HPDE6-E6E7 (cell line): ENCODE measurements around the gene RRAGD.

Experiments used
- DNase-seq: peaks from one replicate; pipeline ENCODE4 v3.0.0; 2011; ENCODE audit warnings: missing footprints; ENCODE audit errors: extremely low spot score

The RRAGD gene

DNA sequence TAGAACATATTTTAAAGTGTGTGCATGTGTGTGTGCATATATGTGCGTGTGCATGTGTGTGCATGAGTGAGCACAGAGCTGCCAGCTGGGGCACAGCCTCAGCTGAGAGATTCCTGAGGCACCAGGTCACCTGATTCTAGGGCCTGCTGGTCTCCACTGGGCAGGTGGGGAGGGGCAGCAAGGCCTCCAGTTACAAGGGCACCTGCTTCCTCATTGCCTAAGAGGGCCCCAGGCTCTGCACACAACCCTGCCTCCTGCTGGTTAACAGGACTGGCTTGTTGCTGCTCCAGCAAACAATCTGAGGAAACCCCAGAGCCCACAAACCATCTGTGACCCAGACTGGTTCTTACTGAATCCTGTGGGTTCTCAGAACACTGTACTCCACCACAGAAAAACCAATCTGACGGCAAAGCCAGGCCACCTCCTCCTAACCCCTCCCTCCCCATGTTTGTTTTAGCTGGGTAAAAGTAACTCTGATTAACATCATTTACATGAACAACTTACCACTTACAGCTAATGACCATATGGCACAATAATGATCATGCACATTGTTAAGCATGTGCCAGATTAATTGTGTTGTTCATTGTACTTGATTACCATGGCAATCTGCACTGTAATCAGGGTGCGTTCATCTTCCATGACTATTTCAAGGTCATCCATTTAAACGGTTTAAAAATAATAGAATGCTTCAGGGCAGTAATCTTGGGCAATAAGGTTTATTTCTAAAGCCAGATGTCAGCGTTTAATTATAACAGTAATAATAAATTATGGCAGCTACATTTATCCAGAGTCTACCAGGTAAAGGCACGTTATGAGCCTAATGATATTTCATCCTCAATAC lies 36.4 kb downstream of the RRAGD start:
- DNase-seq: peak; percentile 10

GRCh38 chr6:89372506-89372901 lies 39.6 kb downstream of the RRAGD start:
- no peak for DNase-seq

GRCh38 chr6:89371849-89372505 lies 40.1 kb downstream of the RRAGD start:
- DNase-seq: peak; percentile 77

DNA sequence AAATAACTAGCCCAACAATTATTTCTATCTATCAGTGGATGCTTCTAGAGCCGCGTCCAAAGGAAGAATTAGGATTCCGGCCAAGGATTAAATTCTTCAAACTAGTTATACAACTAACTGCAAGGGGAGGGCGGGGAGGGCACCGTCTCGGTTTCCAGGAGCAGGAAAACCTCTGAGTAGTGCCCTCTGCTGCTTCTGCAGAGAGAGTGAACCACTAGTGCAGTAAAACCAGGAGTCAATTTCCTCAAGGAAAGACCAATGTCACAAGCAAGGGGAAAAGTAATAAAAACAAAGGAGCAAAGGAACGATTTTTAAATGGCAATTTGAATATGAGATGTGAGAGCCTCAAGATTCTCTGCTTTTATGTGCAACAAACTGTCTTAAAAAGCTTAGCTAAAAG lies 43.1 kb downstream of the RRAGD start:
- peak; percentile 67 for DNase-seq

DNA sequence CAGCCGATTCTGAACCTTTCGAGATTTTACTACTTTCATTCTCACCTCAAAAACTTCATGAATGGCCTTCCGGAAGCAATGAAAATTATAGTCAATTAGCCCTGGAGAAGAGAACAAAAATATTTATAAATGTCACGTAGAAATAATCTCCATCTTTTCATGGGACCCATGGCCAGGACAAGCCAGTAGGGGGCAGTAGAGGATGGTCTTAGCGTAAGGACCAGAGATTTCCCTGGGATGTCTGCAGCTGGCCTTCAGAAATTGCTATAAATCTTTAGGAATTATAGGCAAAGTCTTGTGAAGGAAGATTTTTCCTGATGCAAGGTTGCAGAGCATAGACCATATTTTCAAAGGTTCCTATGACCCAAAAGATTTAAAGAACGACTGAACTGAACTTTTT lies 44.0 kb downstream of the RRAGD start:
- peak; percentile 17 for DNase-seq

- no peak for DNase-seq
Observed at GRCh38 chr6:89364586-89364985, 47.5 kb downstream of the RRAGD start.

DNA sequence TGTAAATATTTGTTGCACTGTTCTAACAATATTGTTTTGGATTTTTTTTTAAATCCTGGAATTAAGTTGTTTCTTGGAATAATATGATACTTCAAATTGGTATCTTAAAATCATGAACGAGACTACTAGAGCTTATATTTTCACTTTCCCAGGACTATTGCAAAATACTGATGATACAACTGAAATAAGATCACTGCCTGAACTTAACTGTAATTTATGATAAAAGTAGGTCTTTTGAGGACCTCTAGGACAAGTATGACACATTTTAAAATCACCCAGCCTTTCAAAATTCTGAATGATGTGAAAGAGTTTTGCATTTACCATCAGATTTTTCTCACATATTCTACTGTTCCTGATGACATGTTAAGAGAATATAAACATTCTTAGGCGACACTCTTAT lies 50.9 kb downstream of the RRAGD start:
- DNase-seq: no peak

DNA sequence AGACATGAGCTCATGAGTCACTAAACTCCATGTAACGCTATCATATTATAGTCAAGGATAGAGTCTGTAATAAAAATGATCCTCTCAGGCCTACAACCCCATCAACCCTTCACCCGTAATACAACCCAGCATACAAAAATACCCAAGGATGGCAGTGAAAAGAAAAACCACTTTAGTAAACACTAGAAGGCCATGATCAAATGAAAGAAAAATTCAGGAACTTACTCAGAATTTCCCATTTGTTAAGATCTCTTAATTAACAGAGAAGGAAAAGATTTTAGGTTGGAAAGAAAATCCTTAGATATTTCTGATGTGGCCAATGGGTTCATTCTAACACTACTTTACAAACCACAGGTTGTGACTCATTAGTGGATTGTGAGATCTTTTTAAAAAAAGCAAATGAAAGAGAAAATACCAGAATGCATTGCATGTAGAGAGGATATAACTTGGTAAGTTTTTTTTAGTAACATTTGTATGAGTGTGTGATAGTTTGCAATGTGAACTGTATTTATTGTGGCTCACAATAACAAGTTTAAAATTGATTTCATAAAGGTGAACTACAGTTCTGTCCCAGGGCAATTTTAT lies 51.6 kb downstream of the RRAGD start:
- DNase-seq: no peak

- DNase-seq: no peak
Observed at GRCh38 chr6:89359561-89359960, 52.5 kb downstream of the RRAGD start.

- DNase-seq: no peak
Observed at GRCh38 chr6:89357390-89357789, 54.7 kb downstream of the RRAGD start.

DNA sequence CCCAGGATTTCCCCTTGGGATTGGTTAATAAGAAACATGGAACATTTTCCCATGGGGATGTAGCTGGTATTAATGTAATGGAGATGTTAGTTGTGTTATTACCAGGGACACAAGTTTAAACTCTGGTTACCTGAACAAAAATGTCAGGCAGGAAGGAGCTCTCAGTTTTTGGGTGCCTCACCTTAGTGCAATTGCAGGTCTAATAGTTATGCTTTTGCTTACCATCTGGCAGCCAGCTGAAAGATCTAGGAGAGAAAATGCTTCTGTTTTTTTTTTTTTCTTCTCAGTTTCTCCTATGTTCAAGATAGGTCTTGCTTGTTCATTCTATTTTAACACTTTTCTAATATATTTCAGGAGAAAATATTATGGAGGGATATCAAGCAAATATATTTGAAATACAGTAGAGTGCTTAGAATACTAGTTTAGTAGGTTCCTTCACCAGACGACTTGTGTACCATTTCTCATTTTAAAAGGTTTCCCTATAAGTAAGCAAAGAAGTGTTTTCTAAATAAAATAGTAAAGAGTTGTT lies 55.4 kb downstream of the RRAGD start:
- DNase-seq: no peak

- DNase-seq: no peak
Observed at GRCh38 chr6:89355511-89356194, 56.4 kb downstream of the RRAGD start.

DNA sequence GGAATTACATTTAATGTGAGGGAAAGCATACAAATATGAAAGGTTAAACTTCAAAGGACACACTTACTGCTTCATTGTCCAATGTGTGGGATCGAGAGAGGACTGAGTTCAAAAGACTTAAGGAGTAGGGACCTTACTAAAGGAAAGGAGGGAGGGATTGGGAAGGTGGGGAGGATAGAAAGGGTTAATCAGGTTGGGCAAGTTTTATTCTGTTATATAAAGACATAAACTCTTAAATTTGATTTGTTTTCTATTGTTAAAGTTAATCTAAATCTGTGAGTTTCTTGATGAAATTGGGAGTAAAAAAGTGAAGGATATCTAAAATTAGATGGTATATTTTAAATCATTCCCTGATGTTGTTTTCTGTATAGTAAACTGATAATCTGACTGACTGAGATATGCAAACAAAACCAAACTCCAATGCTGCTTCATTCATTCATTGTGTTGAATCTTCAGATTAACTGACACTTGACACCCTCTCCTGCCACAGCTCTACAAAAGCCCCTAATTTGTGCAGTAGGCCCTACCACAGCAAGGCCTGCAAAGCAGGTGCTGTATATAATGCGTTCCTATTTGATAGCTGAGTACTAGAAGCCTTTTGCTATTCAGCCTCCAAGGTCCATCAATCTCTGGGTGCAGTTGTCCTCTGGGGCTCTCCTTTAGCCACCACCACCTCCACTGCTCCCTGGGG lies 58.2 kb downstream of the RRAGD start:
- DNase-seq: no peak

DNA sequence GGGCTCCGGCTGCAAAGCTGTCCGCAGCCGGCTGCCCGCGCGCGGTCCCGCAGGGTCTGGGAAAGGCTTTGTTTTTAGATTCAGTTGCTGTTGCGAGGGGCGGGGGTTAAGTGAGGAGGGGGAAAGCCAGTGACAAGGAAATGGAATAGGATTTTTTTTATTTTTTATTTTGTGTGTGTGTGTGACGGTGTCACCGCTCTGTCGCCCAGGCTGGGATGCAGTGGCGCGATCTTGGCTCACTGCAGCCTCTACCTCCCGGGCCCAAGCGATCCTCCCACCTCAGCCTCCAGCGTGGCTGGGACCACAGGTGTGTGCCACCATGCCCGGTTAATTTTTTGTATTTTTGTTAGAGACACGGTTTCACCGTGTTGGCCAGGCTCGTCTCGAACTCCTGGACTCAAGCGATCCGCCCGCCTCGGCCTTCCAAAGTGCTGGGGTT lies 58.9 kb downstream of the RRAGD start:
- DNase-seq: no peak

- DNase-seq: peak; percentile 83
Observed at GRCh38 chr6:89352278-89353117, 59.6 kb downstream of the RRAGD start, which contains the start of gene UBE2J1. UBE2J1 (minus strand) TSS chr6:89352722; CDS start chr6:89352569, 153 bp downstream.

- DNase-seq: no peak
Observed at GRCh38 chr6:89351671-89352277, 60.3 kb downstream of the RRAGD start.

- DNase-seq: no peak
Observed at GRCh38 chr6:89350281-89350966, 61.6 kb downstream of the RRAGD start.

DNA sequence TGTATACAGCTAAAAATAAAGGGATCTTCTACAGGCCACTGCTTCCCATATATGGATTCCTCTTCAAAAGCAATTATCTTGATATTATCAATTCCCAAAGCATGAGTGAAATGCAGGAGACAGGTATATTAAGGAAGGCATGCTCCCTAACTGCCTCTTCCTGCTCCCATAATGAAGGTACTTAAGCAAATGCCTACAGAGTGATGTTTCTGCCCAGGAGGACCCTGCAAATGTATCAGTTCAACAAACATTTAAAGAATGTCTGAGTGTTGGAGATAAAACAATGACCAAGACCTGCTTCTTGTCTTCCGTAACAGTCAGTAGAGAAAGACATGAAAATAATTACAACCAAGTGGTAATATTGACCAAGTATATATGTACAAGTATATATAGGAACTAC lies 63.7 kb downstream of the RRAGD start:
- DNase-seq: no peak

DNA sequence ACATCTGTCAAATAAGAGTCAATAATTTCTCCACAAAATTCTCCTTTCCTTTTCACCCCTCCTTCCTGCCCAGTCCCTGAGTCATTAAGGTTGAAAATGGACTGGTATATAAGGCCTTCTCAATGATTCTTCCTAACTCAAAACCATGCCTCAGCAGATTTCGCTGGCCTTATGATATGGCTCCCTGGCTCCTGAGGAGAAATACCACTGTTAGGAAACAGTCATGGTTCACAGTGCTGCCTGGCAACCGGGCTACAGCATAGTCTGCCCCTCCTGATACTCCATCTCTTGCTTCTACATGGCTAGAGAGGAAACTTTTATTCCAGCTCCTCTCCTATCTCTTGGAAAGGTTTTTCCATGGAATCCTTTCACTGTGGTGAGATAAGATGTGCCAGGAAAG lies 64.2 kb downstream of the RRAGD start:
- DNase-seq: no peak
